ENCODE measurements around the gene ARHGAP12.

GRCh38 chr10:31926160-31926559, 2.5 kb downstream of the ARHGAP12 start:
- TF ChIP-seq CTCF (IDR thresholded peaks at IDR 0.05; ENCODE audit: poor library complexity, severe bottlenecking) (no peak), EP300 (conservative IDR thresholded peaks at IDR 0.05; ENCODE audit: poor library complexity, severe bottlenecking) (no peak), MXI1 (conservative IDR thresholded peaks at IDR 0.05; ENCODE audit: poor library complexity, severe bottlenecking) (no peak)

Measured in neural cell (in vitro differentiated cells).